Measurements from ENCODE around the gene HEXIM1. TPM values are rescaled to one million over a fixed set of nuclear protein-coding genes. Genes with fewer than 3 reads are reported as not detected.

HEXIM1 gene
- total RNA-seq, 2 donors from 2014 or later: 16.4 to 31.1 TPM

DNA sequence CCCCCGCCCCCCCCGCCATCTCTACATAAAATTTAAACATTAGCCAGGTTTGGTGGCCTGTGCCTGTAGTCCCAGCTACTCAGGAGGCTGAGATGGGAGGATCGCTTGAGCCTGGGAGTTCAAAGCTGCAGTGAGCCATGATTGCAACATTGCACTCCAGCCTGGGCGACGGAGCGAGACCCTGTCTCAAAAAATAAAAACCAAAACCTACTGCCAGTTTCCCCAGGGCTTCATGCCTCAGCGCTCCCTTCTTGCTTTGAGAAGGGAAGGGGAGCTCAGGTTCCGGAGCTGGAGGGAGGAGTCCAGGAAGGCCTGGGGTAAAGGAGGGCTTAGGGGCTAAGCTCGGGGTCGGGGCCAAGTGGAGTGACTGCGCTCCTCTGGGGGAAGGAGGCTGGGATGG is 36.4 kb upstream of the HEXIM1 start:
- Histone ChIP-seq H3K36me3 (peaks cover 55% of the 10 kb centered on the region), H3K27me3 (no peaks in the 10 kb centered on the region), H3K4me1 (peaks cover 0 to 53% of the 10 kb centered on the region in 2 donors), H3K27ac (peak overlapping the region; percentile 86 to 93), H3K9me3 (no peaks in the 10 kb centered on the region), H3K4me3 (no peak overlapping the region)
- no peak for DNase-seq (ENCODE audit: low spot score)
- TF ChIP-seq, protein P1, sequence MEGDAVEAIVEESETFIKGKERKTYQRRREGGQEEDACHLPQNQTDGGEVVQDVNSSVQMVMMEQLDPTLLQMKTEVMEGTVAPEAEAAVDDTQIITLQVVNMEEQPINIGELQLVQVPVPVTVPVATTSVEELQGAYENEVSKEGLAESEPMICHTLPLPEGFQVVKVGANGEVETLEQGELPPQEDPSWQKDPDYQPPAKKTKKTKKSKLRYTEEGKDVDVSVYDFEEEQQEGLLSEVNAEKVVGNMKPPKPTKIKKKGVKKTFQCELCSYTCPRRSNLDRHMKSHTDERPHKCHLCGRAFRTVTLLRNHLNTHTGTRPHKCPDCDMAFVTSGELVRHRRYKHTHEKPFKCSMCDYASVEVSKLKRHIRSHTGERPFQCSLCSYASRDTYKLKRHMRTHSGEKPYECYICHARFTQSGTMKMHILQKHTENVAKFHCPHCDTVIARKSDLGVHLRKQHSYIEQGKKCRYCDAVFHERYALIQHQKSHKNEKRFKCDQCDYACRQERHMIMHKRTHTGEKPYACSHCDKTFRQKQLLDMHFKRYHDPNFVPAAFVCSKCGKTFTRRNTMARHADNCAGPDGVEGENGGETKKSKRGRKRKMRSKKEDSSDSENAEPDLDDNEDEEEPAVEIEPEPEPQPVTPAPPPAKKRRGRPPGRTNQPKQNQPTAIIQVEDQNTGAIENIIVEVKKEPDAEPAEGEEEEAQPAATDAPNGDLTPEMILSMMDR (IDR thresholded peaks at IDR 0.05): no peak

DNA sequence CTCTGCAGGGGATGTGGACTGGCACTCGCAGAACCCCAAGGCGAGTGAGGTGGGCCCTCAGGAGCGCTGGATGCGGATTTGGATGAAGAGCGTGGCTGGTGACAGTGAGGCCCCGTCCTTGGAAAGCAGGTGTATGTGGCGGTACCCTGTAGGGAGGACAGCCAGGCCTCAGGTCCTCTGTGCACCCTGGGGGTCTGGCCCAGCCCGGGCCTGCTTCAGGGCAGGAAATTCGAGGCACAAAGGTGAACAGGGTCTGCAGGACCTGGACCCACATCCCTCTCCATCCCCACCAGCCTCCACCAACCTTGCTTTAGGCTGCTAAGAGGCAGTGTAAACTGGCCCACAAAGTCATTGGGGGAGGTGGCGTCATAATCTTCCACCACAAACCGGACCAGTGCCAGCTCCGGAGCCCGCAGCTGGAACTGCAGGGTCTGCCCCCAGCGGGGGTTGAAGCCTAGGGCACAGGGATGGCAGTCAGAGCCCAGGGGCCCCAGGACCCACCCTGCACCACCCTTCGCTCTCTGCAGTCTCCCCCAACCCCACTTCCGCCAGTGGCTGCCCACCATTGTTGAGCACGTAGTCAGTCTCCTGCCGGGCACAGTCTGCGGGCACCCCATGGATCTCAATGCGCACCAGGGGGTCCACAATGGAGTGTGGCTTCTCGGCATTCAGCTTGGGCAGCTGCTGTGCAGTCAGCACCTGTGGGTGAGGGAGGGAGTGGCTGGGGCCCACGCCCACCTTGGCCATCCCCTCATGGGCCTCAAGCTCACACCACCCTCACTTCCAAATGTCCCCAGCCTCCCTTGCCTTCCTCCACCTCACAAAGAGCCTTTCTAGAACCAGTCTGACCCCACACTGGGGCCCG is 35.5 kb upstream of the HEXIM1 start:
- H3K4me1 ChIP-seq: peaks cover 0 to 44% of the 10 kb centered on the region in 2 donors

DNA sequence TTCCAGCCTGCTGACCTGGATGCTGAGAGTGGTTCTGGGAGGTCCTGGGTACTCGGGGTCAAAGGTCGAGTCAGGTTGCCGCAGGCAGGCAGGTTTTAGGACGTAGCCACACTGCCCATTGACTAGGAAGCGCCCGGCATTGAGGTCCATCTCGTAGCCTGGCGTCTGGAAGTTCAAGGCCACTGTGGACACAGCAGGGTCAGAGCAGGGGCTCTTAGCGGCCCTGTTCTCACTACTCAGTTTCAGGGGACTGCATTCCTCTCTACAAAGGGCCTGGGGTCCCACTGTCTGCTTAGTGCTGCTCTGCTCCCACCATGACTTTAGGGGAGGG is 34.9 kb upstream of the HEXIM1 start:
- Histone ChIP-seq H3K9me3 (no peaks in the 10 kb centered on the region), H3K4me3 (no peak overlapping the region), H3K4me1 (peaks cover 0 to 38% of the 10 kb centered on the region in 2 donors), H3K27me3 (no peaks in the 10 kb centered on the region), H3K36me3 (peaks cover 55% of the 10 kb centered on the region), H3K27ac (peak overlapping the region in 1 of 2 donors; percentile 86)
- DNase-seq (ENCODE audit: low spot score): no peak
- TF ChIP-seq, protein P1 (IDR thresholded peaks at IDR 0.05): no peak

More for the DNA sequence above, 35.5 kb upstream of the HEXIM1 start:
- H3K27me3 ChIP-seq: no peaks in the 10 kb centered on the region
- H3K36me3 ChIP-seq: peaks cover 55% of the 10 kb centered on the region
- no peak overlapping the region for H3K4me3 ChIP-seq
- peak overlapping the region; percentile 86 to 93 for H3K27ac ChIP-seq
- no peaks in the 10 kb centered on the region for H3K9me3 ChIP-seq
- no peak for DNase-seq (ENCODE audit: low spot score)
- TF ChIP-seq, protein P1 (IDR thresholded peaks at IDR 0.05): no peak

DNA sequence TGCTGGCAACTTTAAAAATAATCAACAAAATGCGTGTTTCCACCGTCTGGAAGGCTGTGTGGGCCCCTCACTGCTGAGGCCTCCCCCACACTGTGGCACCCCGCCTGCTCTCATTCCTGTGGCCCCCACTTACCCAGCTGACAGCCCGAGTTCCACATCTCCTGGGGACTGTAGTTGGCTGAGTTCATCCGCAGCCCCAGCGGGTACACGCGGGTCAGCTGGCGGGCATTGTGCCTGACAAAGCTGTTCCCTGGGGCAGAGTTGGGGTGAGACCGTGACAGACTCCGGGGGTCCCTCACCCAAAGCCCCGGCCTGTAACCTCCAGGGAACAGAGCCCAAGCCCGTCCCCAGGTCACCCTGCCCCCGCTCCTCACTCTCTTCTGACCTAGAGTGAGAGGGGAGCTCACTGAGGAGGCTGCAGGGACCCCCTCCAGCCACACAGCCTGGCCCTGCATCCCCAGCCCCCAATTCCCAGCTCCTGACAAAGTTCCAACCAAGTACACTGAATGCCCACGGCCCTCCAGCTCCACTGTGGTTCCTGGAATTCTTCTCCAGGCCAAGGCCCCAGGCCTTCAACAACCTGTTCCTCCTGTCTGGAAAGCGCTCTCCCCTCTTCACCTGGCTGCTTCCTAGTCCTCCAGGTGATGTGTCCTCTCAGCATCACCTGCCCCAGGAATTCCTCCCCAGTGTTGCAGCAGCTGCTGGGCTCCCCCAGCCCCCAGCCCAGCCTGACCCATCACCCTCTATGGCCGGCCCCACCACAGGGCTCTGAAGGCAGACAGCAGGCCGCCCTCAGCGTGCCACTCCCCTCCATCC is 34.0 kb upstream of the HEXIM1 start:
- Histone ChIP-seq H3K27me3 (no peaks in the 10 kb centered on the region), H3K36me3 (peaks cover 48% of the 10 kb centered on the region), H3K4me3 (no peak overlapping the region), H3K27ac (peak overlapping the region in 1 of 2 donors; percentile 86), H3K4me1 (peaks cover 0 to 31% of the 10 kb centered on the region in 2 donors), H3K9me3 (no peaks in the 10 kb centered on the region)
- TF ChIP-seq, protein P1 (IDR thresholded peaks at IDR 0.05): no peak
- DNase-seq (ENCODE audit: low spot score): no peak

DNA sequence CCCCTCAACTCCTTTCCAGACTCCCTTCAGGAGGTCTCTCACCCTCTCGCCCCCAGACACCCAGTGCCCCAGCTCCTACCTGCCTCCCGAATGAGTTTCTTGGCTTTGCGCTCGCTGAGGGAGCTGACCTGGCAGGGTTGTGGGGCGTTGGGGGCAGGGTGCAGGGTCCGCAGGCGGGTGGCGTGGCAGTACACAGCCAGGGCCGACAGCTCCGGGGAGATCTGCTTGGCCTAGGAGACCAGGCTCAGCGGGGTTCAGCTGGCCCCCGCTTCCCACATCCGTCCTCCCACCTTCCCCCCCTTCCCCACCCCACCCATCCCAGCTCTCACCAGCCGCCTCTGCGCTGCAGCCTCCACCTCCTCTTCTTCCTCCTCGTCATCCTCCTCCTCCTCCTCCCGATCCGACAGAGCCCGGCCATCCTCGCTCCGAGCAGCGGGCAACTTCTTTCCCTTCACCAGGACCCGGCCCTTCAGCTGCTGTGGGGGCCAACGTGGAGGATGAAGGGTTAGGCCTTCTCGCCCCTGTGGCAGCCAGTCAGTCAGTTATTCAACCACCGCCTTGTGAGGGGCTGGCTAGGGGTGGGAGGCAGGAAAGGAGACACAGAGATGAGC is 33.2 kb upstream of the HEXIM1 start:
- no peak overlapping the region for H3K27ac ChIP-seq
- peaks cover 0 to 23% of the 10 kb centered on the region in 2 donors for H3K4me1 ChIP-seq
- DNase-seq (ENCODE audit: low spot score): no peak
- no peaks in the 10 kb centered on the region for H3K9me3 ChIP-seq
- H3K27me3 ChIP-seq: no peaks in the 10 kb centered on the region
- TF ChIP-seq, protein P1 (IDR thresholded peaks at IDR 0.05): no peak
- peaks cover 56% of the 10 kb centered on the region for H3K36me3 ChIP-seq
- H3K4me3 ChIP-seq: no peak overlapping the region
